K562 (cell line): ENCODE results near the gene PHACTR3. TPM values are rescaled to one million over a fixed set of nuclear protein-coding genes. Genes with fewer than 3 reads are reported as not detected.

Experiments
- ATAC-seq: fragments of 200-7000 bp; cut with Tn5 transposase; 3 replicates; pipeline ENCODE4 v1.9.1; 2020; ENCODE audit warnings: moderate library complexity
- BruUV-seq: library from RNA; stranded (reverse); fragments of 400-500 nt; replicated peaks from 2 replicates; lab custom pipeline; 2021; lab: Mats Ljungman, UMichigan
- CTCF ChIA-PET: fragments of 300-600 bp; formaldehyde crosslinking; extraction: SDS; loops from one replicate; lab custom pipeline; 2021; ENCODE audit warnings: low intra/inter-chr PET ratio; lab: Yijun Ruan, JAX
- POLR2A ChIA-PET: fragments of 300-600, 350-650 bp; sonication (Branson Sonifier 250); formaldehyde crosslinking; extraction: SDS; loops from one replicate; lab custom pipeline; 2021; ENCODE audit warnings: antibody characterized with exemption, inconsistent platforms; lab: Yijun Ruan, JAX
- DNase-seq, 4 experiments: peaks; one replicate each; pipeline versions ENCODE4 v3.0.0 to v3.0.0-alpha.2; 2011 to 2018; ENCODE audit warnings: low spot score in 3 of 4, mixed read lengths in 3 of 4; ENCODE audit errors: extremely low read depth in 1 of 4
- FAIRE-seq: peaks from 2 replicates; lab custom pipeline; 2011; peaks lifted over from hg19 to GRCh38; lab: Jason Lieb, UNC
- H2AFZ ChIP-seq: 2 replicates; pipeline ENCODE4 v1.6.0; 2011; ENCODE audit warnings: low read depth, low read length, control low read depth, inconsistent platforms
- H3K27ac ChIP-seq: fragments of 200-600 bp; 3 replicates; pipeline ENCODE4 v1.8.0; 2011; ENCODE audit warnings: low read depth, mild to moderate bottlenecking, control low read depth, inconsistent platforms, low read length, moderate library complexity, mixed read lengths; ENCODE audit errors: extremely low read depth
- H3K27me3 ChIP-seq, 2 experiments: fragments of 300-600 bp in 1 of 2; 2 replicates in 1 of 2; 3 replicates in 1 of 2; pipeline versions ENCODE4 v1.6.0 to v1.8.0; 2011; ENCODE audit warnings: inconsistent platforms in 2 of 2, low read length in 2 of 2, mild to moderate bottlenecking in 1 of 2, mixed read lengths in 1 of 2, moderate library complexity in 1 of 2; ENCODE audit not compliant: control insufficient read depth in 2 of 2, insufficient read depth in 2 of 2
- H3K36me3 ChIP-seq: fragments of 300-600 bp; 3 replicates; pipeline ENCODE4 v1.8.0; 2011; ENCODE audit warnings: mild to moderate bottlenecking, low read length, inconsistent platforms; ENCODE audit not compliant: control insufficient read depth, insufficient read depth
- H3K4me1 ChIP-seq, 2 experiments: fragments of 200-600 bp in 1 of 2; replicated peaks in 1 of 2; 2 replicates in 1 of 2; 3 replicates in 1 of 2; pipeline versions ENCODE4 v1.5.1 to v1.8.0; 2011; ENCODE audit warnings: inconsistent platforms in 2 of 2, low read length in 2 of 2, mild to moderate bottlenecking in 1 of 2, mixed read lengths in 1 of 2, moderate library complexity in 1 of 2; ENCODE audit not compliant: control insufficient read depth in 2 of 2, insufficient read depth in 2 of 2
- H3K4me2 ChIP-seq: 2 replicates; pipeline ENCODE4 v1.6.1; 2011; ENCODE audit warnings: low read length, control low read depth, inconsistent platforms, mixed read lengths; ENCODE audit not compliant: insufficient read depth
- H3K4me3 ChIP-seq: fragments of 200-600 bp; sonication (generic), shearing (Covaris generic); 2 replicates; pipeline ENCODE4 v1.5.1; 2016; ENCODE audit warnings: control low read depth, inconsistent platforms
- H3K79me2 ChIP-seq: fragments of 200-600 bp; 3 replicates; pipeline ENCODE4 v1.8.0; 2011; ENCODE audit warnings: low read length, inconsistent platforms; ENCODE audit not compliant: control insufficient read depth, insufficient read depth
- H3K9ac ChIP-seq, 2 experiments: 2 replicates each; pipeline versions ENCODE4 v1.6.0 to v1.6.1; 2011; ENCODE audit warnings: low read depth in 2 of 2, low read length in 2 of 2, control low read depth in 1 of 2, inconsistent platforms in 1 of 2, mild to moderate bottlenecking in 1 of 2, mixed read lengths in 1 of 2; ENCODE audit not compliant: insufficient read depth in 1 of 2
- H3K9me1 ChIP-seq: one replicate; pipeline ENCODE4 v1.6.0; 2011; ENCODE audit warnings: inconsistent platforms, mild to moderate bottlenecking, low read length, moderate library complexity; ENCODE audit not compliant: control insufficient read depth, insufficient read depth
- H3K9me3 ChIP-seq: replicated peaks from 2 replicates; pipeline ENCODE4 v1.5.1; 2011; ENCODE audit warnings: low read depth, low read length, inconsistent platforms; ENCODE audit not compliant: control insufficient read depth, insufficient read depth
- H4K20me1 ChIP-seq: replicated peaks from 2 replicates; pipeline ENCODE4 v1.6.1; 2011; ENCODE audit warnings: low read length, inconsistent platforms, mixed read lengths; ENCODE audit not compliant: control insufficient read depth, insufficient read depth
- POLR2AphosphoS5 ChIP-seq: IDR thresholded peaks from 2 replicates; pipeline ENCODE4 v1.6.1; 2011; ENCODE audit warnings: mild to moderate bottlenecking, low read depth, low read length, moderate library complexity; ENCODE audit not compliant: control insufficient read depth, insufficient read depth
- SNIP1 ChIP-seq: fragments of 450-650 bp; IDR thresholded peaks from 2 replicates; pipeline ENCODE4 v1.7.1; 2017; ENCODE audit warnings: low read depth, mild to moderate bottlenecking
- ZNF282 ChIP-seq: sonication (generic); formaldehyde crosslinking; IDR thresholded peaks from 2 replicates; pipeline ENCODE4 v1.8.1; 2023; ENCODE audit warnings: missing genetic modification reagents
- ZNF445 ChIP-seq: fragments of 250-450 bp; sonication (Bioruptor Pico); IDR thresholded peaks from 2 replicates; pipeline ENCODE4 v1.4.0; 2020; ENCODE audit warnings: low read depth, mild to moderate bottlenecking, moderate library complexity
- ZNF592 ChIP-seq: fragments of 450-650 bp; IDR thresholded peaks from 2 replicates; pipeline ENCODE4 v1.6.1; 2017; ENCODE audit warnings: antibody characterized with exemption, mild to moderate bottlenecking
- WGBS: fragments of 100-300 bp; shearing (Covaris generic); methylation state at CpG from one replicate; pipeline ENCODE4 v1.1.6; 2016; ENCODE audit warnings: low coverage, mixed read lengths; ENCODE audit not compliant: insufficient coverage; ENCODE audit errors: missing lambda C conversion rate; 5-methylcytosine and 5-hydroxymethylcytosine counted together
- in situ Hi-C: fragments of 300-500 bp; cut with MboI; formaldehyde crosslinking; loops from 4 replicates; pipeline ENCODE4 v1.15.0; 2018; ENCODE audit warnings: inconsistent platforms, mixed read lengths
- intact Hi-C: fragments of 100-400 bp; cut with micrococcal nuclease; formaldehyde crosslinking; loops from 2 replicates; pipeline ENCODE4 v1.14.2; 2022
- polyA plus RNA-seq, 8 experiments: library from polyadenylated mRNA; depleted of rRNA in 4 of 8; stranded (reverse) in 5 of 8; unstranded in 3 of 8; fragments of >200 nt; fragmentation: Nextera tagmentation in 2 of 8; fragmentation: Illumina TruSeq in 1 of 8; extraction: Ambion mirVana in 2 of 8; extraction: Trizol in 1 of 8; gene quantifications; 2 replicates each; pipeline versions ENCODE4 v1.2.1 to v1.2.3, GENCODE V29; 2011 to 2014; ENCODE audit warnings: inconsistent platforms in 1 of 8, missing spikeins in 1 of 8
- total RNA-seq, 7 experiments: library from RNA; depleted of rRNA in 6 of 7; stranded (reverse); fragments of >200 nt in 6 of 7; fragmentation: Illumina TruSeq in 2 of 7; extraction: Trizol in 2 of 7; gene quantifications; 2 replicates each; pipeline versions ENCODE4 v1.2.1 to v1.2.3, GENCODE V29; 2011 to 2021; ENCODE audit warnings: low replicate concordance in 1 of 7

PHACTR3 gene
- total and polyA plus RNA-seq, 9 of the 15 experiments (the other 6 are each of a cell fraction or from before 2014, with no cell fraction given), result not detected

- H3K27me3 ChIP-seq, result peaks cover 9 to 41% of the 10 kb centered on the region in 2 experiments; a peak in 4 of 5 replicates
- ChIA-PET CTCF (no interaction called here), POLR2A (no interaction called here)
- no peaks in the 10 kb centered on the region for H3K9me3 ChIP-seq
- no TSS peak for BruUV-seq
- ATAC-seq (no peak), FAIRE-seq (no peak)
- intact Hi-C loops, result no loop called here
- H3K4me1 ChIP-seq, result no peaks in the 10 kb centered on the region
- no peak overlapping the region for H2AFZ ChIP-seq
- no peaks in the 10 kb centered on the region for H3K79me2 ChIP-seq
- no peak overlapping the region for H3K4me3 ChIP-seq
- H3K9ac ChIP-seq, result no peak overlapping the region
- 1% methylated on average over 12 of the region's 12 CpGs for WGBS
- in situ Hi-C loops, result no loop called here
- no peak overlapping the region for H3K4me2 ChIP-seq
- H3K27ac ChIP-seq, result no peak overlapping the region
- TF ChIP-seq ZNF282 (CRISPR knock-in tag) (no peak), ZNF592 (no peak), ZNF445 (CRISPR knock-in tag) (no peak), SNIP1 (no peak), POLR2AphosphoS5 (no peak)
- TF ChIP-seq, all 486 proteins: peak for 0
- DNase-seq, result no peak
- Histone ChIP-seq H3K9me1 (no peaks in the 10 kb centered on the region), H3K36me3 (no peaks in the 10 kb centered on the region), H4K20me1 (no peaks in the 10 kb centered on the region)
Measured at GRCh38 chr20:59591061-59591460, 13.3 kb upstream of the PHACTR3 start.
